Transverse colon (tissue), 3 donors: ENCODE data around the gene NOBOX.

Experiments used
- POLR2A ChIP-seq: fragments of 450-650 bp; IDR thresholded peaks from one replicate; pipeline ENCODE4 v1.6.1; 2016; ENCODE audit warnings: antibody characterized with exemption, mild to moderate bottlenecking, moderate library complexity
- POLR2AphosphoS5 ChIP-seq, 3 donors: sonication (generic); formaldehyde crosslinking; IDR thresholded peaks; one replicate each; pipeline ENCODE4 v1.6.1; 2016; ENCODE audit warnings: antibody characterized with exemption in 3 of 3

GRCh38 chr7:144401490-144401889 is 2.0 kb downstream of the NOBOX start:
- no peak for TF ChIP-seq POLR2AphosphoS5 (IDR thresholded peaks at IDR 0.05)
- no peak for TF ChIP-seq POLR2A
